ENCODE results near the gene PARP12. TPM values are rescaled to one million over a fixed set of nuclear protein-coding genes. Genes with fewer than 3 reads are reported as not detected.

The PARP12 gene
- total RNA-seq, 1 donor from 2014 or later = 16.4 TPM

DNA sequence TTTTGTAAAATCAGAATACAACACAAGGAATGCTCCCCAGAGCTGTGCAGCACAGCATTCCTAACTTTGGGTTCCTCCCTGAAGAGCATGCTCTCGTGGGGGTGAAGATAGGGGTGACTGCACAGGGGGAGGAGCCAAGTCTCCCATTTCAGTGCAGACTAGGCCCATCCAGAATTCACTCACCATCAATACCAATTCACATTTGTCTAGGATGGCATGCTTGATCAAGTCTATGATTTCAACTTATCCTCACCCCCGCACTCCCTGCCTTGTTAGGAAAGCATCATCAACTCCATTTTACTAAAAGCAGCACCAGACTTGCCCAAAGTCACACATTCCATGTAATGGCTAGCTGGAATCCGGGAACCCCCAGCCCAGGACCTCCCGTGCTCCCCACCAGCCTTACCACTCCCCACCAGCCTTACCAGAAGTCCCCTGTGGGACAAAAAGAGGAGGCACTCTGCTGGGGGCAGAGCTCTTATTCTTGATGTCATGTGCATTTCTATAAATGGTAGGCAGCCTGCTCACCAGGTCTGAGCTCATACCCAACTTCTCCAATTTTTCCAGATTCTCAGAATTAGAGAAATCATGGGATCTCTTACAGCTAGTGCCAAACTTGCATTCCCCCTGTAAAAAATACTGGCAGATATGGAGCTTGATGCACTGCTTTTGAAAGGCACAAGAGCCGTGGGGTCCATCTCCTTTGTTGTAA is 6.2 kb downstream of the PARP12 start:
- Histone ChIP-seq H3K4me1 (peaks cover 47% of the 10 kb centered on the region), H3K27me3 (ENCODE audit: low read depth) (no peaks in the 10 kb centered on the region)
- intact Hi-C loops (cut with micrococcal nuclease) = no loop called here

DNA sequence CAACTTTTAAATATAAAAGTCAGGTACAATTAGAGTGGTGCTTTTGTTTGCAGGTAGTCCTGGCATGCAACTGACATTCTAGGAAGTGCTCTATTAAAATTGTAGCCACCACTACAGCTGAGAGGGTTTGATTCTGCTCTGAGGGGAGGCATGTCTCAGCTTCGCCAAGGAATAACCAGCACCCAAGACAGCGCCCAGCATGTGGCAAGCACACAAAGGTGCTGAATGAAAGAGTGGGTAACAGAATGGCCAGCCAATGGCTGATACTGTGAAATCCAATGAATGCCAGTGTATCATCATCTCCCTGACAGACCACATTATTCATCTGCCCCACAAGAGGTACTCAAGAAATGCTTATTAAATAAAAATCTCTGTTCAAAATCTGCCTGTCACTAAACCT is 6.9 kb downstream of the PARP12 start:
- DNase-seq = no peak
- H3K27me3 ChIP-seq (ENCODE audit: low read depth) = no peaks in the 10 kb centered on the region
- H3K27ac ChIP-seq (replicated peaks) = no peak overlapping the region
- H3K36me3 ChIP-seq = peaks cover 43% of the 10 kb centered on the region
- intact Hi-C loops (cut with micrococcal nuclease) = no loop called here
- H3K4me3 ChIP-seq = no peak overlapping the region
- TF ChIP-seq, protein P1, sequence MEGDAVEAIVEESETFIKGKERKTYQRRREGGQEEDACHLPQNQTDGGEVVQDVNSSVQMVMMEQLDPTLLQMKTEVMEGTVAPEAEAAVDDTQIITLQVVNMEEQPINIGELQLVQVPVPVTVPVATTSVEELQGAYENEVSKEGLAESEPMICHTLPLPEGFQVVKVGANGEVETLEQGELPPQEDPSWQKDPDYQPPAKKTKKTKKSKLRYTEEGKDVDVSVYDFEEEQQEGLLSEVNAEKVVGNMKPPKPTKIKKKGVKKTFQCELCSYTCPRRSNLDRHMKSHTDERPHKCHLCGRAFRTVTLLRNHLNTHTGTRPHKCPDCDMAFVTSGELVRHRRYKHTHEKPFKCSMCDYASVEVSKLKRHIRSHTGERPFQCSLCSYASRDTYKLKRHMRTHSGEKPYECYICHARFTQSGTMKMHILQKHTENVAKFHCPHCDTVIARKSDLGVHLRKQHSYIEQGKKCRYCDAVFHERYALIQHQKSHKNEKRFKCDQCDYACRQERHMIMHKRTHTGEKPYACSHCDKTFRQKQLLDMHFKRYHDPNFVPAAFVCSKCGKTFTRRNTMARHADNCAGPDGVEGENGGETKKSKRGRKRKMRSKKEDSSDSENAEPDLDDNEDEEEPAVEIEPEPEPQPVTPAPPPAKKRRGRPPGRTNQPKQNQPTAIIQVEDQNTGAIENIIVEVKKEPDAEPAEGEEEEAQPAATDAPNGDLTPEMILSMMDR (IDR thresholded peaks at IDR 0.05; ENCODE audit: borderline replicate concordance) = no peak
- peaks cover 41% of the 10 kb centered on the region for H3K4me1 ChIP-seq
- H3K9me3 ChIP-seq (replicated peaks) = no peaks in the 10 kb centered on the region

More for the DNA sequence above, 6.2 kb downstream of the PARP12 start:
- Histone ChIP-seq H3K27ac (replicated peaks) (no peak overlapping the region), H3K4me3 (no peak overlapping the region), H3K36me3 (peaks cover 43% of the 10 kb centered on the region), H3K9me3 (replicated peaks) (no peaks in the 10 kb centered on the region)
- TF ChIP-seq, protein P1 (IDR thresholded peaks at IDR 0.05; ENCODE audit: borderline replicate concordance) = no peak
- DNase-seq = no peak

DNA sequence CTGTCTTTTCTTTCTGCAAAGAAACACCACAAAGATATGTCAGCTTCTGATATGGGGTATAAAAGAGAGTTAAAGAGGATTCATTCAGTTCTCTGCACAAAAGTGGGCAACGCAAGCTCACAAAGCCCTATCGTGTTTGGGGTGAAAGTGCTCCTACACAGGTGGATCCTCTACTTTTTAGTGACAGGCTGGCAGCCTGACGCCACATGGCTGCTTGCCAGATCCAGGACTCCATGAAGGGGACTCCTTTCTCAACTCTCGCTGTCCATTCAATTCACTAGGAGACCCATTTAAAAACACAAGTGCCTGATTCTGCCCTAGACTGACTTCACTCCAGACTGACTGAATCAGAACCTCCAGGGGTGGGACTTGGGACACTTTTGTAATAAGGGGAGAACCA is 8.0 kb downstream of the PARP12 start:
- Histone ChIP-seq H3K27ac (replicated peaks) (no peak overlapping the region), H3K36me3 (peaks cover 43% of the 10 kb centered on the region), H3K4me1 (peaks cover 41% of the 10 kb centered on the region), H3K9me3 (replicated peaks) (no peaks in the 10 kb centered on the region), H3K27me3 (ENCODE audit: low read depth) (no peaks in the 10 kb centered on the region), H3K4me3 (no peak overlapping the region)
- intact Hi-C loops (cut with micrococcal nuclease) = no loop called here
- no peak for DNase-seq
- TF ChIP-seq, protein P1 (IDR thresholded peaks at IDR 0.05; ENCODE audit: borderline replicate concordance) = no peak

- H3K36me3 ChIP-seq = peaks cover 43% of the 10 kb centered on the region
- H3K27me3 ChIP-seq (ENCODE audit: low read depth) = no peaks in the 10 kb centered on the region
- DNase-seq = no peak
- H3K9me3 ChIP-seq (replicated peaks) = no peaks in the 10 kb centered on the region
- TF ChIP-seq, protein P1 (IDR thresholded peaks at IDR 0.05; ENCODE audit: borderline replicate concordance) = no peak
- H3K4me3 ChIP-seq = no peak overlapping the region
- intact Hi-C loops (cut with micrococcal nuclease) = no loop called here
- H3K4me1 ChIP-seq = peaks cover 41% of the 10 kb centered on the region
- H3K27ac ChIP-seq (replicated peaks) = no peak overlapping the region
These were observed 8.8 kb downstream of the PARP12 start for GRCh38 chr7:140053812-140054539.

GRCh38 chr7:140051820-140052219 is 10.9 kb downstream of the PARP12 start:
- Histone ChIP-seq H3K27ac (replicated peaks) (no peak overlapping the region), H3K36me3 (peaks cover 31% of the 10 kb centered on the region), H3K4me1 (peaks cover 49% of the 10 kb centered on the region), H3K9me3 (replicated peaks) (no peaks in the 10 kb centered on the region), H3K27me3 (ENCODE audit: low read depth) (no peaks in the 10 kb centered on the region), H3K4me3 (no peak overlapping the region)
- intact Hi-C loops (cut with micrococcal nuclease) = no loop called here
- TF ChIP-seq, protein P1 (IDR thresholded peaks at IDR 0.05; ENCODE audit: borderline replicate concordance) = no peak
- no peak for DNase-seq
